ENCODE measurements around the gene OR51A4. TPM values are rescaled to one million over a fixed set of nuclear protein-coding genes. Genes with fewer than 3 reads are reported as not detected.

Gene OR51A4
- total RNA-seq, 1 donor from 2014 or later, result not detected

DNA sequence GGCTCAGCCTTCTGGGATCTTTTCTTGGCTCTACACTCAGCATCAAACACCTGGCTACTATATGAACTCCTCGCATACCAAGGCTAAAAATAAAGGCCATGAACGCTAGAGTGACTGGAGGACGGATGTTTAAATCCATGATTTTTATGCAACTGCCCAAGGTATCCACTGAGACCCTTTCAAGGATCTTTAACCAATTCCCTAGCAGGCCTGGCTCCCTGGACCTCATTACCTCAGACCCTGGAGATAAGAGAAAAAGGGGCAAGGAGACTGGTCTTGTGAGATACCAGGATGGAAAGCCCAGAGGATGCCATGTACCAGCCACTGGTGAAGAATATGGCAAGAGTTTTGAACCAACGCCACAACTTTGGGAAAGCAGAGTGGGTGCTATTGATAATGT, 28.2 kb downstream of the OR51A4 start, which contains the start of gene OR51G2:
Gene OR51G2, minus strand, starts transcription at position 101 of the 400 bp plus-strand sequence. CDS start 3,687 bp downstream, outside the sequence.
- no peak for DNase-seq (ENCODE audit: low spot score in 2 of 2)
- Histone ChIP-seq H3K27me3 (no peaks in the 10 kb centered on the region), H3K4me1 (no peaks in the 10 kb centered on the region), H3K4me3 (no peak within 1 kb of the TSS), H3K27ac (no peak within 1 kb of the TSS), H3K36me3 (no peaks in the 10 kb centered on the region), H3K9me3 (no peaks in the 10 kb centered on the region)
- TF ChIP-seq, protein P1, sequence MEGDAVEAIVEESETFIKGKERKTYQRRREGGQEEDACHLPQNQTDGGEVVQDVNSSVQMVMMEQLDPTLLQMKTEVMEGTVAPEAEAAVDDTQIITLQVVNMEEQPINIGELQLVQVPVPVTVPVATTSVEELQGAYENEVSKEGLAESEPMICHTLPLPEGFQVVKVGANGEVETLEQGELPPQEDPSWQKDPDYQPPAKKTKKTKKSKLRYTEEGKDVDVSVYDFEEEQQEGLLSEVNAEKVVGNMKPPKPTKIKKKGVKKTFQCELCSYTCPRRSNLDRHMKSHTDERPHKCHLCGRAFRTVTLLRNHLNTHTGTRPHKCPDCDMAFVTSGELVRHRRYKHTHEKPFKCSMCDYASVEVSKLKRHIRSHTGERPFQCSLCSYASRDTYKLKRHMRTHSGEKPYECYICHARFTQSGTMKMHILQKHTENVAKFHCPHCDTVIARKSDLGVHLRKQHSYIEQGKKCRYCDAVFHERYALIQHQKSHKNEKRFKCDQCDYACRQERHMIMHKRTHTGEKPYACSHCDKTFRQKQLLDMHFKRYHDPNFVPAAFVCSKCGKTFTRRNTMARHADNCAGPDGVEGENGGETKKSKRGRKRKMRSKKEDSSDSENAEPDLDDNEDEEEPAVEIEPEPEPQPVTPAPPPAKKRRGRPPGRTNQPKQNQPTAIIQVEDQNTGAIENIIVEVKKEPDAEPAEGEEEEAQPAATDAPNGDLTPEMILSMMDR (IDR thresholded peaks at IDR 0.05), result no peak
- intact Hi-C loops (cut with DNase I), result no loop called here

DNA sequence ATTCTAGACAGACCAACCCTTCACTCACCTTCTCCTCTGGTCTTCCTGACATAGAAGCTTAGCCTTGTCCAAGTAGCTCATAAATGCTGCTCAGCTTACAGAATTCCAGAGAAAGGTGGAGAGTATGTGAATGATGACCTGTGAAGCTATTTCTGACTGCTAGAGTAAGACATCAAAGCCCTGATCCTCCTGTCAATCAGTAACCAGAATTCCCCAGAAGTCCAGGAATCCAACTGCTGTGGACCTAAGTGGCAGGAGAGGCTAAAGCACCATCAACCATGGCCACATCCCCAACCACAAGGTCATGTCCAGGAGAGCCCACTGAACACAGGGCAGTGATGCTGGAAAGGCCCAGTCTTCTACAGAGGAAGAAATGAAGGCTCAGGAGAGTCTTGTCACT, 30.8 kb downstream of the OR51A4 start:
- no peak overlapping the region for H3K27ac ChIP-seq
- H3K4me1 ChIP-seq, result no peaks in the 10 kb centered on the region
- intact Hi-C loops (cut with DNase I), result no loop called here
- TF ChIP-seq, protein P1 (IDR thresholded peaks at IDR 0.05), result no peak
- DNase-seq (ENCODE audit: low spot score in 2 of 2), result no peak
- H3K9me3 ChIP-seq, result no peaks in the 10 kb centered on the region
- H3K27me3 ChIP-seq, result no peaks in the 10 kb centered on the region
- H3K4me3 ChIP-seq, result no peak overlapping the region
- no peaks in the 10 kb centered on the region for H3K36me3 ChIP-seq

DNA sequence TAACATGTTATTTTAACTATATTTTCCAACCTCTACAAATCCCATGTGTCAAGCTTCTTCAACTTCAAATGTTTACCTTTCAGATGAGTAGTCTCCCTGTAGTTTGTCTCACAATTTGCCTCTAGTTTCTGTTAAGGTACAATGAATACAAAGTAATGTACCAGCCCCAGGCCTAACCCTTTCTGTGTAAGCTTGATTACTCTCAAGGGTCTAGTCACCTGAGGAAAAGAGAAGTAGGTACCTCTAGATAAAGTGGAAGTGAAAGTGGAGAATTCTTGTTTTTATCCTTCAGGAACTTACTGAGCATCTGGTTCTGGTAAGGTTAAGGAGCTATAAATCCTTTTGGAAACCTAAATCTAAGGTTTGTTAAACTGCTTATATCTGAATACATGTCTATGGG, 43.9 kb downstream of the OR51A4 start, which contains the start of gene OR51A7:
Gene OR51A7, plus strand, starts transcription at position 300 of the 400 bp plus-strand sequence. CDS start 3,587 bp downstream, outside the sequence.
- intact Hi-C loops (cut with DNase I), result no loop called here
- Histone ChIP-seq H3K36me3 (no peaks in the 10 kb centered on the region), H3K27ac (no peak within 1 kb of the TSS), H3K9me3 (no peaks in the 10 kb centered on the region), H3K4me1 (no peaks in the 10 kb centered on the region), H3K27me3 (no peaks in the 10 kb centered on the region), H3K4me3 (no peak within 1 kb of the TSS)
- TF ChIP-seq, protein P1 (IDR thresholded peaks at IDR 0.05), result no peak
- DNase-seq (ENCODE audit: low spot score in 2 of 2), result no peak

Other genes starting within 250 kb of the OR51A4 start
- gene OR51E2, start 249.8 kb downstream of the OR51A4 start, total RNA-seq, result 2.0 TPM
- gene MMP26, start 242.8 kb downstream of the OR51A4 start, total RNA-seq, result not detected
- not detected for gene OR51F1, start 177.7 kb downstream of the OR51A4 start, total RNA-seq
- not detected for gene OR52R1, start 143.2 kb downstream of the OR51A4 start, total RNA-seq
- not detected for gene OR51F2, start 126.3 kb downstream of the OR51A4 start, total RNA-seq
- not detected for gene OR51S1, start 98.4 kb downstream of the OR51A4 start, total RNA-seq
- not detected for gene OR51T1, start 65.7 kb downstream of the OR51A4 start, total RNA-seq
- gene OR51A7, start 43.8 kb downstream of the OR51A4 start, total RNA-seq, result not detected
- not detected for gene OR51G2, start 28.3 kb downstream of the OR51A4 start, total RNA-seq
- not detected for gene OR51G1, start 23.3 kb downstream of the OR51A4 start, total RNA-seq
- gene OR51A2, start 8.1 kb upstream of the OR51A4 start, total RNA-seq, result not detected
- gene OR51L1, start 47.2 kb upstream of the OR51A4 start, total RNA-seq, result not detected
- not detected for gene OR52J3, start 98.9 kb upstream of the OR51A4 start, total RNA-seq
- gene OR52E2, start 112.0 kb upstream of the OR51A4 start, total RNA-seq, result not detected
- gene OR52E1, start 122.0 kb upstream of the OR51A4 start, total RNA-seq, result not detected
- gene OR52A5, start 190.8 kb upstream of the OR51A4 start, total RNA-seq, result not detected
- gene OR52A1, start 207.2 kb upstream of the OR51A4 start, total RNA-seq, result not detected